ENCODE measurements around the gene UBE2J2. TPM values are rescaled to one million over a fixed set of nuclear protein-coding genes. Genes with fewer than 3 reads are reported as not detected.
A peak's percentile ranks its signal among the peaks of the same experiment; 100 is the strongest.

UBE2J2 gene
- total and polyA plus RNA-seq, 2 of the 4 experiments (the other 2 are of a cell fraction): 20.6 to 67.5 TPM

GRCh38 chr1:1272341-1273208 is 1.1 kb downstream of the UBE2J2 start:
- CTCF ChIA-PET: no interaction called here
- peaks cover 25% of the 10 kb centered on the region for H4K20me1 ChIP-seq (ENCODE audit: insufficient read depth, low read length)
- dilution Hi-C loops (cut with HindIII; ENCODE audit: low sequenced_read_pairs, unreplicated experiment): no loop called here

More at GRCh38 chr1:1272341-1273208, 1.1 kb downstream of the UBE2J2 start:
- H4K5ac ChIP-seq (ENCODE audit: low read depth, low read length): peak overlapping the region; percentile 37; the same call in 1 of the 2 replicates
- no peak overlapping the region; the same call in 2 of the 3 replicates for H2BK15ac ChIP-seq (ENCODE audit: low read depth, low read length)
- peaks cover 33% of the 10 kb centered on the region for H3K9me1 ChIP-seq (ENCODE audit: insufficient read depth, low read length)
- peak overlapping the region; percentile 79 for H3K56ac ChIP-seq (ENCODE audit: extremely low read depth, insufficient read depth, low read length)
- WGBS, 2 experiments (ENCODE audit: extremely low coverage in 2 of 2, insufficient read length in 1 of 2): 73% methylated on average over 21 of the region's 43 CpGs; no CpG with 5 or more reads in 1 of the 2 experiments
- intact Hi-C loops (cut with micrococcal nuclease) (loop anchor here (1.0 kb wide), 1 partner anchor 7 kb away; no protein-coding TSS in a partner anchor), in situ Hi-C loops (cut with MboI; ENCODE audit: low sequenced_read_pairs) (no loop called here)
- DNase-seq (peak; percentile 35), ATAC-seq (ENCODE audit: low read depth) (no peak)
- peak overlapping the region; percentile 94 for H3K14ac ChIP-seq (replicated peaks; ENCODE audit: low read depth, low read length)
- H3K4me2 ChIP-seq (ENCODE audit: low read depth, low read length): peak overlapping the region; percentile 97
- peak overlapping the region; percentile 89 for H2AFZ ChIP-seq (replicated peaks; ENCODE audit: low read length, poor library complexity)
- H3K4me1 ChIP-seq (ENCODE audit: control insufficient read depth, insufficient read depth, low read length): peaks cover 38% of the 10 kb centered on the region
- no peak for TF ChIP-seq RAD21 (IDR thresholded peaks at IDR 0.05; ENCODE audit: low read length)
- no peak for TF ChIP-seq CHD1 (IDR thresholded peaks at IDR 0.05; ENCODE audit: low read depth, low read length)
- TF ChIP-seq, protein P1, sequence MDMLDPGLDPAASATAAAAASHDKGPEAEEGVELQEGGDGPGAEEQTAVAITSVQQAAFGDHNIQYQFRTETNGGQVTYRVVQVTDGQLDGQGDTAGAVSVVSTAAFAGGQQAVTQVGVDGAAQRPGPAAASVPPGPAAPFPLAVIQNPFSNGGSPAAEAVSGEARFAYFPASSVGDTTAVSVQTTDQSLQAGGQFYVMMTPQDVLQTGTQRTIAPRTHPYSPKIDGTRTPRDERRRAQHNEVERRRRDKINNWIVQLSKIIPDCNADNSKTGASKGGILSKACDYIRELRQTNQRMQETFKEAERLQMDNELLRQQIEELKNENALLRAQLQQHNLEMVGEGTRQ (IDR thresholded peaks at IDR 0.05; ENCODE audit: low read depth, low read length): no peak
- peak overlapping the region; percentile 94 for H3K27ac ChIP-seq (ENCODE audit: insufficient read depth, low read length)
- peak overlapping the region; percentile 64; the same call in 1 of the 2 replicates for H4K91ac ChIP-seq (ENCODE audit: insufficient read depth, low read depth, low read length)
- BruUV-seq (replicated peaks): no TSS peak
- no peak overlapping the region for H3K18ac ChIP-seq (ENCODE audit: low read depth, low read length)
- peak overlapping the region; percentile 92 for H3K23ac ChIP-seq (ENCODE audit: low read depth, low read length)
- H2BK120ac ChIP-seq (ENCODE audit: low read depth, low read length): peak overlapping the region; percentile 30
- peak overlapping the region; percentile 99 for H2AK9ac ChIP-seq (replicated peaks; ENCODE audit: low read depth, low read length, poor library complexity)
- no peaks in the 10 kb centered on the region for H3K9me3 ChIP-seq (ENCODE audit: control insufficient read depth, insufficient read depth, low read length)
- no peaks in the 10 kb centered on the region for H3K27me3 ChIP-seq (ENCODE audit: control insufficient read depth, insufficient read depth, low read length)
- POLR2A ChIA-PET (ENCODE audit: unreplicated experiment): interaction anchor here (1.0 kb wide), 1 partner anchor 8 kb away, joined by 5 read pairs; no protein-coding TSS in a partner anchor
- H3K4me3 ChIP-seq (ENCODE audit: insufficient read depth, low read depth, low read length): peak overlapping the region; percentile 71
- H3K36me3 ChIP-seq (ENCODE audit: control insufficient read depth, insufficient read depth, low read length): peaks cover 31% of the 10 kb centered on the region
- H2BK20ac ChIP-seq (ENCODE audit: low read depth, low read length): peak overlapping the region; percentile 39; the same call in 1 of the 2 replicates
- peaks cover 8 to 51% of the 10 kb centered on the region in 2 experiments; a peak in 3 of 4 replicates for H3K79me1 ChIP-seq (ENCODE audit: low read depth in 1 of 2, low read length in 2 of 2)
- H3K9ac ChIP-seq (ENCODE audit: low read depth, low read length): peak overlapping the region; percentile 93
- H2BK5ac ChIP-seq (ENCODE audit: low read depth, low read length, poor library complexity, severe bottlenecking): peak overlapping the region; percentile 99
- peak overlapping the region; percentile 64 to 96 for H4K8ac ChIP-seq (ENCODE audit: low read depth in 2 of 2, low read length in 2 of 2)
- peak overlapping the region; percentile 91 for H3K4ac ChIP-seq (ENCODE audit: low read depth, low read length)
- H2AK5ac ChIP-seq (ENCODE audit: low read depth, low read length): peak overlapping the region; percentile 99

All from IMR-90 (cell line).